Fibroblast of pulmonary artery (primary cell): Measurements from ENCODE around the gene KDM4C.

Experiments
- DNase-seq: peaks from one replicate; pipeline ENCODE4 v3.0.0-alpha.2; 2010; ENCODE audit warnings: low read depth
- H3K4me3 ChIP-seq: replicated peaks from 2 replicates; pipeline ENCODE4 v1.5.1; 2011; ENCODE audit warnings: low read depth, mild to moderate bottlenecking, control low read depth, low read length, moderate library complexity
- TF ChIP-seq, protein P1 (sequence below): IDR thresholded peaks from 2 replicates; pipeline ENCODE4 v1.5.1; 2011; ENCODE audit warnings: mild to moderate bottlenecking, control low read depth, low read length, inconsistent platforms; ENCODE audit errors: missing control alignments

The KDM4C gene

DNA sequence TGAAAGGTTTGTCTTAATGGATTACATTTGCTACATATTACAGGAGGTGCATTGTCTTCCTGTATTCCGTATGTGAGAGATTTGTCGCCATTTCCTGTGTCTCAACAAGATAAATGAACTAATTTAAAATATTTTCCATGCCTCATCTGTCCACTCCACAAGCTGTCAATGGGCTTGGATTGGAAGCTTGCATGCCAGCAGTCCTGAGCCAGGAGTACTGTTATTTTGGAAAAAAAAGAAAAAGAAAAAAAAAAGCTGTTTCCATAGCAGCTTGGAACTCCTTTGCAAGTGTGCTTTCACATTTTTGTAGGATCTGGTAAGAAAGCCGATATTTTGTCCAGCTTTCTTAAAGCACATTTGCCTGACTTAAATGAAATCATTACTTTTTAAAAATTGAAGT is 330.8 kb downstream of the KDM4C start:
- DNase-seq, result peak; percentile 19
- TF ChIP-seq, protein P1, sequence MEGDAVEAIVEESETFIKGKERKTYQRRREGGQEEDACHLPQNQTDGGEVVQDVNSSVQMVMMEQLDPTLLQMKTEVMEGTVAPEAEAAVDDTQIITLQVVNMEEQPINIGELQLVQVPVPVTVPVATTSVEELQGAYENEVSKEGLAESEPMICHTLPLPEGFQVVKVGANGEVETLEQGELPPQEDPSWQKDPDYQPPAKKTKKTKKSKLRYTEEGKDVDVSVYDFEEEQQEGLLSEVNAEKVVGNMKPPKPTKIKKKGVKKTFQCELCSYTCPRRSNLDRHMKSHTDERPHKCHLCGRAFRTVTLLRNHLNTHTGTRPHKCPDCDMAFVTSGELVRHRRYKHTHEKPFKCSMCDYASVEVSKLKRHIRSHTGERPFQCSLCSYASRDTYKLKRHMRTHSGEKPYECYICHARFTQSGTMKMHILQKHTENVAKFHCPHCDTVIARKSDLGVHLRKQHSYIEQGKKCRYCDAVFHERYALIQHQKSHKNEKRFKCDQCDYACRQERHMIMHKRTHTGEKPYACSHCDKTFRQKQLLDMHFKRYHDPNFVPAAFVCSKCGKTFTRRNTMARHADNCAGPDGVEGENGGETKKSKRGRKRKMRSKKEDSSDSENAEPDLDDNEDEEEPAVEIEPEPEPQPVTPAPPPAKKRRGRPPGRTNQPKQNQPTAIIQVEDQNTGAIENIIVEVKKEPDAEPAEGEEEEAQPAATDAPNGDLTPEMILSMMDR, result no peak

DNA sequence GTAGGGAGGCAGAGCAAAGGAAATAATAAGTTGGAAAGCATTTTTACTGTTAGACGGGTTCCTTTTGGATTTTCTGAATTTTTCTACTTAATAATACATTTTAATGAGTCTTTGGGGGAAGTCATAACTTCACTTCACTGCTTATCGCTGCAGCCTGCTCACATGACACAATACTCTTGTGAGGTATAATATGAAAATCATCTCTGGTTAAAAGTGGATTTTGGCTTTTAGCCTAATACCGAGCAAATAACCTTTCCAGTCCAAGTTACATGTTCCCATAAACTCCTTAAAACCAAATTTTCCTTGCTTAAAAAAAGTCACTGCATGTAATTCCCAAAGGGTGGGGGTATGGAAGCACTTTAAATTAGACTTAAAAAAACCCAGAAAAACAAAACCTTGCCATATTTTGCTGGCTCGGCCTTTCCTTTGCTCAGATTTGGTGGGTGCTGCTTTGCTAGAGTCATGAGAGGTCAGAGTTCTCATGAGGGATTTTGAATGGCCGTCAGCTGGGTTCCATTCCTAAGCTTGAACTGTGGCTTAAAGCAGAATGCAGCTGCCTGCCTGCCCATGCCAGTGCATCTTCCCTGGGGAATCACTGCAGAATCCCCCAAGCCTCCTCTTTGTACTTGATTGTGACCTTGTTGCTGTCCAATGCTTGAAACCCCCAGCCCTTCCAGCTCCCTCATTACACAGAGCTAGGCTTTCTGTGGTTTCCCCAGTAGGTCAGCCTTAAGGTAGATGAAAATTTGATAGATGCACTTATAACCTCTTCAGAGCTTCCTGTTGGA is 331.8 kb downstream of the KDM4C start:
- TF ChIP-seq, protein P1, result no peak
- no peak overlapping the region for H3K4me3 ChIP-seq
- no peak for DNase-seq

More for the DNA sequence above, 330.8 kb downstream of the KDM4C start:
- H3K4me3 ChIP-seq, result no peak overlapping the region

DNA sequence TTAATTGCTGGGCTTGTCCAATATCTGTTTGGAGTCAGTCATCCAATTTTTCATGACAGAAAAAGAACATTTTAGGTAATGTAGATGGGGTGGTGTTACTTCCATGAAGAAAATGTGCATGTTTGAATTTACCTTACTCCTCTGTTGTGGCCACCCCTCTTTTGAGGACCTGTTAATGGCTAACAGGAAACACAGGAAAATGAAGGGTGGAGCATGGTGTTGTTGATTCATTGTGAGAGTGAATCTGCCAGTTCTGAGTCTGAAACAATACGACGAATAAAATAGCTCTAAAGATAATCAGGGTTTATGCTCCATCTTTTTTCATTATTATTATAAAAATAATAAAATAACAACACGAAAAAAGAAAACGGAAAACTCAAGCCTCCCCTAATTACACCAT is 335.3 kb downstream of the KDM4C start:
- TF ChIP-seq, protein P1, result no peak

DNA sequence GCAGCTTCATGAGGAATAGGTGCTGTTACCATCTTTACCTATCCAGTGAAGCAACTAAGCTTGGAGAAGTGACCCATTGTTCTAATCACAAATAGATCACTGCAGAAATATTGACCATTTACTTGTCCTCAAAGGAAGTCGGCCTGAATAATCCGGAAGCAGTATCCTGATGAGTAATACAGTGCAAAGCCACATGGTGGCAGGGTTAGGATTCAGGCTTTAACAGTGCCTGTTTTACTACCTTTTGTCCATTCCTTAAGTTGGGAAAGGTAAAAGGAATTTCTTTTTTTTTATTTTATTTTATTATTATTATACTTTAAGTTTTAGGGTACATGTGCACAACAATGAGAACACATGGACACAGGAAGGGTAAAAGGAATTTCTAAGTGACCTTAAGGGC is 336.3 kb downstream of the KDM4C start:
- peak; percentile 35 for DNase-seq
- no peak overlapping the region for H3K4me3 ChIP-seq
- TF ChIP-seq, protein P1, result peak; percentile 53

More for the DNA sequence above, 335.3 kb downstream of the KDM4C start:
- H3K4me3 ChIP-seq, result no peak overlapping the region
- DNase-seq, result no peak

DNA sequence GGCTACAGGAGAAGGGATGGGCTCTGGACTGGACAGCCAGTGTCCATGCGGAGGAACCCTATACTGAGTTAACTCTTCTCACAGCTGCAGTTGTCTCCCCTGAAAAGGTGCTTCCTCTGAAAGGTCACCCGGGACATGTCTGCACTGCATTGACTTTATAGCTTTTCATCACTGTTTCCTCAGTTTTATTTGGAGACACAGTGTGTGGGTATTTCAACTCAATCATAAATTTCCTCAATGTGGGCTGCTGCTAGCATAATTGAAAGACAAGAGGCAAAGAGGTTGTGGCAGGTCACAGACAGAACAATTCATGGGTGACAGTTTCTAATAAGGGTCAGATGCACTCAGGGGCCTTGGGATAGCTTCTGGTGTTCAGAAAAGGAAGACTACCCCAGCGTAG is 336.8 kb downstream of the KDM4C start:
- no peak overlapping the region for H3K4me3 ChIP-seq
- TF ChIP-seq, protein P1, result no peak
- DNase-seq, result no peak

DNA sequence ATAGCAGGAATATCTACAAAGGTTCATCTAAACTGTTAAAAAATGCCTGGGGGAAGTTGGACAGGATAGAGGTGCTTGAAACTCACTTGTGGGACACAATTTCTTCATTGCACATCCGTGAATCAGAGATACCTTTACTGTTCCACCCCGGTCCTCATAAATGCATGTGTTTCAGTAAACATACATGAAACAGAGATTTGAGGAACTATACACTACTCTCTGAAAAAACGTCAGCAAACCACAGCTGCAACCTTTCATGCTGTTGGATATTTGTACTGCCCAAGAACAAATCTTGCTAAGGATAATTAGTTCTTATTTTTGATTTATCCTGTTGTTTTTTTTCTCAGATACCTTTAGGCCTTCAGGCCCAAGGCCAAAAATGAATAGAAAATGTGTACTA is 337.3 kb downstream of the KDM4C start:
- TF ChIP-seq, protein P1, result no peak
- no peak overlapping the region for H3K4me3 ChIP-seq
- no peak for DNase-seq
